GM12801 (cell line): ENCODE measurements around the gene DNAJB5.

ENCODE experiments used
- TF ChIP-seq, protein P1 (sequence below): IDR thresholded peaks from one replicate; pipeline ENCODE4 v1.5.1; 2011; ENCODE audit warnings: control low read depth; ENCODE audit not compliant: insufficient read length; ENCODE audit errors: extremely low read depth

DNAJB5 gene

DNA sequence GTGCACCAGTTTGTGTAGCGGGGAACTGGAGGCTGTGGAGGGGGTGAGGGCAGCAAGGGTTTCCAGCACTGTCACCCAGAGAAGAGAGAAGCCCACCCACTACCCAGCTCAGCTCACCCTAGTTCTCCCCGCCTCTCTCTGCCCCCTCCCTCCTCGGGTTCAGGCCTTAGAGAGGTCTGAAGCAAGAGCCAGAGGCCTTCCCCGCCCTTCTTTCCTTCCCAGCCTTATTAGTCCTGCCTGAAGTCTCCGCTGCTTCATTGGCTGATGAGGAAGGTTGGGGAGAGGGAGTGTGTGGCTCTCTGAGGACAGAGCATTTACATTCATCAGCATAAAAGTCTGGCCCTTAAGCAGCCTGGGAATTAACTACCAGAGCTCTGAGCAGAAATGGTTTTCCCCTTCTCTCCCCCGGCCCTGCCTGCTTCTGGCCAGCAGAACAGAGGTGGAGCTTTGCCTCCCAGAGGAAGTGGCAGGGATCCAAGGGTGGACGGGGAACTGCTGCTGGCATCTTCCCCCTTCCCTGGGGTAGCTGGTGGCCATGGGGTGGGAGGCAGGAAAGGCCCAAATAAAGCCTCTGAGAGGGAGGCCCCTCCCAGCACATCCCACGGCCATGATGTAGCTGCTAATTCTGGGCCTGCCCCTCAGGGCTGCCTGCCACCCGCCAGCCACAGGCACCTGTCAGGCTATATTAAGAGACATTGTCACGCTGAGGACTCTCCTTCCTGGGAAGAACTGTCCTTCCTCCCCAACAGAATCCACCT lies 4.1 kb downstream of the DNAJB5 start:
- TF ChIP-seq, protein P1, sequence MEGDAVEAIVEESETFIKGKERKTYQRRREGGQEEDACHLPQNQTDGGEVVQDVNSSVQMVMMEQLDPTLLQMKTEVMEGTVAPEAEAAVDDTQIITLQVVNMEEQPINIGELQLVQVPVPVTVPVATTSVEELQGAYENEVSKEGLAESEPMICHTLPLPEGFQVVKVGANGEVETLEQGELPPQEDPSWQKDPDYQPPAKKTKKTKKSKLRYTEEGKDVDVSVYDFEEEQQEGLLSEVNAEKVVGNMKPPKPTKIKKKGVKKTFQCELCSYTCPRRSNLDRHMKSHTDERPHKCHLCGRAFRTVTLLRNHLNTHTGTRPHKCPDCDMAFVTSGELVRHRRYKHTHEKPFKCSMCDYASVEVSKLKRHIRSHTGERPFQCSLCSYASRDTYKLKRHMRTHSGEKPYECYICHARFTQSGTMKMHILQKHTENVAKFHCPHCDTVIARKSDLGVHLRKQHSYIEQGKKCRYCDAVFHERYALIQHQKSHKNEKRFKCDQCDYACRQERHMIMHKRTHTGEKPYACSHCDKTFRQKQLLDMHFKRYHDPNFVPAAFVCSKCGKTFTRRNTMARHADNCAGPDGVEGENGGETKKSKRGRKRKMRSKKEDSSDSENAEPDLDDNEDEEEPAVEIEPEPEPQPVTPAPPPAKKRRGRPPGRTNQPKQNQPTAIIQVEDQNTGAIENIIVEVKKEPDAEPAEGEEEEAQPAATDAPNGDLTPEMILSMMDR = no peak

DNA sequence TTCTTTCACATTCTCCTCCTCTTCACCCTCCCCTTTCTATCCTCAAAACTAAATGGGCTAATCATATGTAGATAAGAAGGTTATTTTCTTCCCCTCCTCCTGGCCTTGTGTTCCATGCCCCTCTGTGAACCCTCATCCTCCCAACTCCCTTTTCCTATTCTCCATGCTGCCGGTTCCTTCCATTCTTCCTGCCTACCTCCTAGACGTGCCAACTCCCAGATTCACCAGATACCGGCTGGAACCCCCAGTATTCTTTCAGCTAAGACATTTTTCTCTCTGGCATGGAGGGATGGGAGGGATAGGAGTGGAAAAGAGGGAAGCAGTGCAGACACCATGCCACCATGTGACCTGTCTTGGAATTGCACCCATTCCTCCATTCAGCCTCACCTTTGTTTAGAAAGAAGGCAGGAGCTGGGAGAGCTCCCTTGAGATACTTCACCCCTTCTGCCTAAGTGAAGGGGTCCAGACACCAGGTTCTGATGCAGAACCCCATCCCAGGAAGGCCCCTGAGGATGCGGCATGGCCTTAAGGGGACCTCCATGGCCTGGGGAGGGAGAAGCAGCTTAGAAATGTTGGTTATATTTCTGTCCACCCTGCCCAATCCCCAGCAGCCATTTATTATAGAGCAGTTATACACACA lies 4.8 kb downstream of the DNAJB5 start:
- TF ChIP-seq, protein P1 = no peak

DNA sequence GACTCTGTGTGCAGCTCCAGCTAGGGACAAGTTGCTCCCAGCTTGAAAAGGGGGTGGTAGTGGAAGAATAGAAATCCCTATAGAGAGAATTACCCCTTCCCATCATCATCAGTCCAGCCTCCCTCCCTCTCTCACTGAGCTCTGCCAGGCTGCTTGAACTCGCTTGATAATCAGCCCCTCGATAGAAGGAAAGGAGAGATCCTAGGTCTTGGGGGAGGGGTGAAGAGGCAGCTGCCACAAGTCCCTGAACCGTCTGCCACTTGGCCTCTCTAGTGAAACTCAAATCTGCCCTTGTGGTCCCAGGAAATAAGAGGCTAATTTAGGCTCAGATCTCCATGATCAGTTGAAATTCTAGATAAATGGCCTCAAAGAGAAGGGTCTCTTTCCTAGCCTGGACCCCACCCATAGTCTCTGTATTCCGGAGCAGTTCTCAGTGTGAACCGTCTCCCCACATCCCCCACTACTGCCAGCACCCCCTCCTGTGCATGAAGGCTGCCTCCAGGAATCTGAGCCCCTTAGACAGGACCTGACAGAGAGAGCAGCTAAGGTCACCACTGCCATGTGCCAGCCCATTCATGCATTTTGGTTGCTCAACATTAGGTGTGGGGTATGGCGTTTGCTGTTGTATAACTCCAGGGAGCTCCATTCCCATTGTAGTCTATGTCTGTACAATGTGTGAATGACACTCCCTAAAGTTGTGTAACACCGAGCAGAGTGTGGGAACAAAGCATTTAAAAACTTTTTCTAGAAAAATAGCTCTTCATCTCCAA lies 5.5 kb downstream of the DNAJB5 start:
- TF ChIP-seq, protein P1 = no peak

DNA sequence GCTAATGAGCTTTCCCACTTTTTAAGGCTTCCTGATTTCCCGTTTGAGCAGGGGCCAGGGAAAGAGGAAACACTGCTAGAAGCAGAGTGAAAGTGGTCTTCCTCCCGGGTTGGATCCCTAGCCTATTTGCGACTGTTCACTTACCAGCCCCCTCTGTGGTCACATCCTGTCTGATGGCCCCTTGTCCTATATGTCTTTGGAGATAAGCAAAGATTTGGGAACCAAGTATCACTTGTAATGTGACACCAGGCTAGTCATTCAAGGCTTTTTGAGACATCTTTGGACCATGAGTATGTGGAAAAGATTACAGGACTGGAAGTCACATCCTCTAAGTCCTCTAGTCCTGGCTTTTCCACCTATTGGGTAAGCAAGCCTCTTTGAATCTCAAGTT lies 6.1 kb downstream of the DNAJB5 start:
- TF ChIP-seq, protein P1 = no peak

DNA sequence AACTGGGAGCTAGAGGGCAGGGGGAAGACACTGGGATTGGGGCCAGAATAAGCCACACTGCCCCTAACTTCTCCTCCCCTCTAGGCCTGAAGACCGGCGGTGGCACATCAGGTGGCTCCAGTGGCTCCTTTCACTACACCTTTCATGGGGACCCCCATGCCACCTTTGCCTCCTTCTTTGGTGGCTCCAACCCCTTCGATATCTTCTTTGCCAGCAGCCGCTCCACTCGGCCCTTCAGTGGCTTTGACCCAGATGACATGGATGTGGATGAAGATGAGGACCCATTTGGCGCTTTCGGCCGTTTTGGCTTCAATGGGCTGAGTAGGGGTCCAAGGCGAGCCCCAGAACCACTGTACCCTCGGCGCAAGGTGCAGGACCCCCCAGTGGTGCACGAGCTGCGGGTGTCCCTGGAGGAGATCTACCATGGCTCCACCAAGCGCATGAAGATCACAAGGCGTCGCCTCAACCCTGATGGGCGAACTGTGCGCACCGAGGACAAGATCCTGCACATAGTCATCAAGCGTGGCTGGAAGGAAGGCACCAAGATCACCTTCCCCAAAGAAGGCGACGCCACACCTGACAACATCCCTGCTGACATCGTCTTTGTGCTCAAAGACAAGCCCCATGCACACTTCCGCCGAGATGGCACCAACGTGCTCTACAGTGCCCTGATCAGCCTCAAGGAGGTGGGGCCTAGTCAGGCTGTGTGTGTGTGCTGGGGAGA lies 6.8 kb downstream of the DNAJB5 start:
- TF ChIP-seq, protein P1 = no peak

DNA sequence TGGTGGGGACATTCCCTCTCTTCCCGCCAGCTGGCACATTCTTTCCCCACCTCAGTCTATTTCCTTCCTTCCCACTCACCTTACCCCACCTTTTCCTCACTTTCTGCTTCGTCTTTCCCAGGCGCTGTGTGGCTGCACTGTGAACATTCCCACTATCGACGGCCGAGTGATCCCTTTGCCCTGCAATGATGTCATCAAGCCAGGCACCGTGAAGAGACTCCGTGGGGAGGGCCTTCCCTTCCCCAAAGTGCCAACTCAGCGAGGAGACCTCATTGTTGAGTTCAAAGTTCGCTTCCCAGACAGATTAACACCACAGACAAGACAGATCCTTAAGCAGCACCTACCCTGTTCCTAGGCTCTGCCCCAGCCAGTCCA lies 7.3 kb downstream of the DNAJB5 start:
- TF ChIP-seq, protein P1 = no peak

DNA sequence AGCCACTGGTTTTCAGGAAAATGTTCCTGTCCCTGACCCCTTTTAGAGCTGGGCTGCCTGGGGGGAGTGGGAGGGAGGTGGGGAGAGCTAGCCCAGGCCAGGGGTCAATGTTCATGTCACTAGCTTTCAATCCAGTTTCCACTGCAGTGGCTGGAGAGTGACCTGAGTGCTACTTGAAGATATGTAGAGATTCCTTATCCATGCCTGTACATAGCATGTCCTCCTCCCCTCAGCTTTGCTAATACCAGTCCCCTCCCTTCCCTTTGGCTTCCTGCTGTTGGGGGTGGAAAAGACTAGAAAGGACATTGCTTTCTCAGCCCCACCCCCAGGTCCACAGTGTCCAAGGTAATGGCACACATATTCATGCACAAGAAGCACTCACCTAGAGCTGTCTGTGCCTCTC lies 7.8 kb downstream of the DNAJB5 start:
- TF ChIP-seq, protein P1 = no peak
